ENCODE measurements around the gene PPP4R4. TPM values are rescaled to one million over a fixed set of nuclear protein-coding genes. Genes with fewer than 3 reads are reported as not detected.
A peak's percentile ranks its signal among the peaks of the same experiment; 100 is the strongest.

PPP4R4 gene
- total and polyA plus RNA-seq, 2 of the 4 experiments (the other 2 are of a cell fraction): 0.17 to 0.36 TPM

GRCh38 chr14:94129758-94130414, 44.2 kb upstream of the PPP4R4 start (continued):
- TF ChIP-seq CTCF (conservative IDR thresholded peaks at IDR 0.05; ENCODE audit: low read depth, low read length): no peak

DNA sequence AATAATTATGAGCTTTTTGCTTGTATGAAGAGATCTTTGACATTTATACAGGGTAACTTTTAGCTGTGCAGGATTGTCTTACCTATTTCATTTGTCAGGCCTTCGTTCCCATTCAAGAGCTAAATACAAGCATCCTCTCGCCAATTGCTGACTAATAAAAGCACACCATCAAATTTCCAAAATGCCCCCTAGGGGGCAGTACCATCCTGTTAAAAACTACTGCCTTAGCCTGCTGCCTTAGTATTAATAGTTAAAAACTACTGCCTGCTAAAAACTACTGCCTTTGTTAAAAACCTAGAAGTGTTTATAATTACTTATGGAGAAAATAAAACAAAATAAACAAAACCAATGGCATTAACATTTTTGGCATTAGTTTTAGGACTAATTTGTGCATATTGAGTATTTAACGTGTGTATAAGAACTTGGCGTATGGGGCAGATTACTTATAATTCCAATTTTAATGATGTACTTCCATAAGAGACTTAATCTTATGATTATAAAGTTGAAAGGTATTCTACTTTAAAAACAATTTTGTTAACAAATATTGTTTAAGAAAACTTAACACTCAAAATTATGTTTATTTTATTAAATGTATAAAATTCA, 41.7 kb upstream of the PPP4R4 start:
- no peak for ATAC-seq (ENCODE audit: low read depth)

More for the DNA sequence above, 41.7 kb upstream of the PPP4R4 start:
- no CpG with 5 or more reads among the region's 4 CpGs for WGBS, 2 experiments (ENCODE audit: extremely low coverage in 2 of 2, insufficient read length in 1 of 2)
- no peaks in the 10 kb centered on the region; the same call in 1 of the 2 replicates for H3K27me3 ChIP-seq (ENCODE audit: control insufficient read depth, insufficient read depth, low read length)
- H3K9me1 ChIP-seq (ENCODE audit: insufficient read depth, low read length): peaks cover 5% of the 10 kb centered on the region; the same call in 1 of the 2 replicates
- H2BK20ac ChIP-seq (ENCODE audit: low read depth, low read length): no peak overlapping the region
- H3K18ac ChIP-seq (ENCODE audit: low read depth, low read length): no peak overlapping the region
- DNase-seq: peak; percentile 70
- H3K27ac ChIP-seq (ENCODE audit: insufficient read depth, low read length): no peak overlapping the region
- no peak overlapping the region for H4K91ac ChIP-seq (ENCODE audit: insufficient read depth, low read depth, low read length)
- no peak overlapping the region for H4K5ac ChIP-seq (ENCODE audit: low read depth, low read length)
- in situ Hi-C loops (cut with MboI; ENCODE audit: low sequenced_read_pairs): loop anchor here (10.0 kb wide), 1 partner anchor 188 kb away; no protein-coding TSS in a partner anchor
- H4K8ac ChIP-seq (ENCODE audit: low read depth in 2 of 2, low read length in 2 of 2): no peak overlapping the region
- H3K14ac ChIP-seq (replicated peaks; ENCODE audit: low read depth, low read length): no peak overlapping the region
- dilution Hi-C loops (cut with HindIII; ENCODE audit: low sequenced_read_pairs, unreplicated experiment): no loop called here
- H3K79me1 ChIP-seq (ENCODE audit: low read depth in 1 of 2, low read length in 2 of 2): peaks cover 0 to 14% of the 10 kb centered on the region in 2 experiments; a peak in 1 of 4 replicates
- no peak overlapping the region for H3K4ac ChIP-seq (ENCODE audit: low read depth, low read length)
- H2AK9ac ChIP-seq (replicated peaks; ENCODE audit: low read depth, low read length, poor library complexity): no peak overlapping the region
- intact Hi-C loops (cut with micrococcal nuclease): loop anchor here (5.0 kb wide), 1 partner anchor 355 kb away; no protein-coding TSS in a partner anchor
- H3K4me1 ChIP-seq (ENCODE audit: control insufficient read depth, insufficient read depth, low read length): peaks cover 5% of the 10 kb centered on the region
- H2BK15ac ChIP-seq (ENCODE audit: low read depth, low read length): no peak overlapping the region
- no peak overlapping the region for H3K4me2 ChIP-seq (ENCODE audit: low read depth, low read length)
- H3K9ac ChIP-seq (ENCODE audit: low read depth, low read length): no peak overlapping the region
- no peak overlapping the region for H2BK5ac ChIP-seq (ENCODE audit: low read depth, low read length, poor library complexity, severe bottlenecking)
- H2AK5ac ChIP-seq (ENCODE audit: low read depth, low read length): no peak overlapping the region
- no peak overlapping the region for H2AFZ ChIP-seq (replicated peaks; ENCODE audit: low read length, poor library complexity)
- POLR2A ChIA-PET (ENCODE audit: unreplicated experiment): no interaction called here
- H3K9me3 ChIP-seq (ENCODE audit: control insufficient read depth, insufficient read depth, low read length): peaks cover 2% of the 10 kb centered on the region; the same call in 1 of the 2 replicates
- TF ChIP-seq RCOR1 (IDR thresholded peaks at IDR 0.05; ENCODE audit: insufficient replicate concordance, low read length): no peak
- no peak for TF ChIP-seq FOS (IDR thresholded peaks at IDR 0.05; ENCODE audit: low read depth, low read length)
- TF ChIP-seq RAD21 (IDR thresholded peaks at IDR 0.05; ENCODE audit: low read length): peak; percentile 59
- peak; percentile 73 for TF ChIP-seq CTCF (conservative IDR thresholded peaks at IDR 0.05; ENCODE audit: low read depth, low read length)
- TF ChIP-seq, protein P1, sequence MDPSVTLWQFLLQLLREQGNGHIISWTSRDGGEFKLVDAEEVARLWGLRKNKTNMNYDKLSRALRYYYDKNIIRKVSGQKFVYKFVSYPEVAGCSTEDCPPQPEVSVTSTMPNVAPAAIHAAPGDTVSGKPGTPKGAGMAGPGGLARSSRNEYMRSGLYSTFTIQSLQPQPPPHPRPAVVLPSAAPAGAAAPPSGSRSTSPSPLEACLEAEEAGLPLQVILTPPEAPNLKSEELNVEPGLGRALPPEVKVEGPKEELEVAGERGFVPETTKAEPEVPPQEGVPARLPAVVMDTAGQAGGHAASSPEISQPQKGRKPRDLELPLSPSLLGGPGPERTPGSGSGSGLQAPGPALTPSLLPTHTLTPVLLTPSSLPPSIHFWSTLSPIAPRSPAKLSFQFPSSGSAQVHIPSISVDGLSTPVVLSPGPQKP (IDR thresholded peaks at IDR 0.05; ENCODE audit: borderline replicate concordance, low read depth, low read length): no peak
- TF ChIP-seq SMC3 (IDR thresholded peaks at IDR 0.05; ENCODE audit: low read depth, low read length): peak; percentile 46
- H4K20me1 ChIP-seq (ENCODE audit: insufficient read depth, low read length): no peaks in the 10 kb centered on the region
- H3K36me3 ChIP-seq (ENCODE audit: control insufficient read depth, insufficient read depth, low read length): peaks cover 4% of the 10 kb centered on the region; the same call in 1 of the 2 replicates
- CTCF ChIA-PET: interaction anchor here (0.5 to 2.0 kb wide), 12 partner anchors 8 to 1378 kb away, joined by 3 to 13 read pairs (median 4); partner anchors contain the start of gene OTUB2
- no peak overlapping the region for H3K56ac ChIP-seq (ENCODE audit: extremely low read depth, insufficient read depth, low read length)
- BruUV-seq (replicated peaks): no TSS peak
- H3K23ac ChIP-seq (ENCODE audit: low read depth, low read length): no peak overlapping the region
- H3K4me3 ChIP-seq (ENCODE audit: insufficient read depth, low read depth, low read length): no peak overlapping the region
- no peak overlapping the region for H2BK120ac ChIP-seq (ENCODE audit: low read depth, low read length)

Data from IMR-90 (cell line).